SU-DHL-6 (cell line): ENCODE data around the gene BIN1.

Source experiments
- CTCF ChIP-seq: fragments of 200-600 bp; sonication (generic); IDR thresholded peaks from one replicate; pipeline ENCODE4 v1.5.1; 2017; ENCODE audit warnings: antibody characterized with exemption, mild to moderate bottlenecking, low read length, moderate library complexity; ENCODE audit not compliant: insufficient read depth, poor library complexity, severe bottlenecking
- EZH2phosphoT487 ChIP-seq: fragments of 200-600 bp; sonication (generic), shearing (Covaris generic); conservative IDR thresholded peaks from 2 replicates; pipeline ENCODE4 v1.6.1; 2018; ENCODE audit warnings: mild to moderate bottlenecking, antibody characterized with exemption, low read length, moderate library complexity, mixed read lengths

GRCh38 chr2:127082974-127083373 is 24.0 kb downstream of the BIN1 start:
- TF ChIP-seq CTCF: no peak
- no peak for TF ChIP-seq EZH2phosphoT487
